ENCODE data around the gene ATL3. TPM values are rescaled to one million over a fixed set of nuclear protein-coding genes. Genes with fewer than 3 reads are reported as not detected.
"Not testable (repeated sequence)": the region's sequence is repeated elsewhere in the genome, so short reads cannot be mapped to it uniquely, and the experiment has no call there.

Gene ATL3
- total and polyA plus RNA-seq, 2 donors: 17.8 to 18.9 TPM

DNA sequence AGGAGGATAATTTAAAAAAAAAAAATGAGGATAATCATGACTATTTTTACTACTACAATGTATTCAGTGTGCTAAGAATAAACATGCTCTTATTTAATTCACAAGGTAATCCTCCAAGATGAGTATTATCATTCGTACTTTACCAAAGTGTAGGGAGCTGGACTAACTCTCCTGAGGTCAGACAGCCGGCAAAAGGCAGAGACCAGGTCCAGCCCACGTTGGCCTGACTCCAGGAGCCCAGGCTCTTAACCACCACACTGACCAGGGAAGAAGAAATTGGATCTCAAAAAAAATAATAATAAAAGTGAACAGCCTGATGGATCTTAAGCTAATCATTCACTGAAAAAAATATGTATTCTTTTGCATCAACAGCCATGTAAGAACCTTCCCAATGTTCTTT is 82.2 kb downstream of the ATL3 start:
- no peak overlapping the region for H3K4me3 ChIP-seq (ENCODE audit: low read length in 2 of 2)
- H3K27ac ChIP-seq (ENCODE audit: low read depth in 1 of 2, low read length in 1 of 2): no peak overlapping the region
- WGBS: 94% methylated on average over 3 of the region's 3 CpGs
- no peak for DNase-seq (ENCODE audit: low read depth in 6 of 9, low spot score in 9 of 9)
- no peaks in the 10 kb centered on the region for H3K27me3 ChIP-seq (ENCODE audit: control insufficient read depth in 2 of 2, insufficient read depth in 1 of 2, low read length in 1 of 2)
- H3K36me3 ChIP-seq (ENCODE audit: control insufficient read depth in 2 of 2, insufficient read depth in 2 of 2, low read length in 1 of 2): no peaks in the 10 kb centered on the region
- H3K9me3 ChIP-seq (ENCODE audit: control insufficient read depth in 2 of 2, insufficient read depth in 1 of 2, low read length in 1 of 2): no peaks in the 10 kb centered on the region
- H3K4me1 ChIP-seq (ENCODE audit: control insufficient read depth in 2 of 2, insufficient read depth in 2 of 2, low read length in 2 of 2): no peaks in the 10 kb centered on the region

- H3K9me3 ChIP-seq (ENCODE audit: control insufficient read depth in 2 of 2, insufficient read depth in 1 of 2, low read length in 1 of 2): no peaks in the 10 kb centered on the region
- H3K27me3 ChIP-seq (ENCODE audit: control insufficient read depth in 2 of 2, insufficient read depth in 1 of 2, low read length in 1 of 2): no peaks in the 10 kb centered on the region
- H3K36me3 ChIP-seq (ENCODE audit: control insufficient read depth in 2 of 2, insufficient read depth in 2 of 2, low read length in 1 of 2): no peaks in the 10 kb centered on the region
- no peaks in the 10 kb centered on the region for H3K4me1 ChIP-seq (ENCODE audit: control insufficient read depth in 2 of 2, insufficient read depth in 2 of 2, low read length in 2 of 2)
- H3K27ac ChIP-seq (ENCODE audit: low read depth in 1 of 2, low read length in 1 of 2): no peak overlapping the region
- no peak overlapping the region for H3K4me3 ChIP-seq (ENCODE audit: low read length in 2 of 2)
- WGBS: 97% methylated on average over 6 of the region's 6 CpGs
- DNase-seq (ENCODE audit: low read depth in 6 of 9, low spot score in 9 of 9): no peak
Observed at GRCh38 chr11:63586451-63587166, 84.6 kb downstream of the ATL3 start.

DNA sequence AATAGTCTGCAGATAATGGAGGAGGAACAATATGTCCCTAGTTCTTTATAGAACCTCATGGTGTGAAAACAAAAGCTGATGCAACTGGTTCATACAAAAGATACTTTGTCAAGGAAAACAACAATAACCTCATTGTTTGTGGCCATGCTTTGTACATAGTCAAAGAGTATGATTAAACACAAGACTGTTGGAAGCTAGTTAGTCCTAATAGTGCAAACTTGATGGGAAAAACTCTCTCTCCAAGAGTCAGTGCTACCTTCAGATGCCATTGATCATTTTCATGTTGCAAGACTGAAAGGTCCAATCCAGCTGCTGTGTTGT is 87.9 kb downstream of the ATL3 start:
- no peaks in the 10 kb centered on the region for H3K4me1 ChIP-seq (ENCODE audit: control insufficient read depth in 2 of 2, insufficient read depth in 2 of 2, low read length in 2 of 2)
- H3K36me3 ChIP-seq (ENCODE audit: control insufficient read depth in 2 of 2, insufficient read depth in 2 of 2, low read length in 1 of 2): no peaks in the 10 kb centered on the region
- H3K27me3 ChIP-seq (ENCODE audit: control insufficient read depth in 2 of 2, insufficient read depth in 1 of 2, low read length in 1 of 2): no peaks in the 10 kb centered on the region
- no peak for DNase-seq (ENCODE audit: low read depth in 6 of 9, low spot score in 9 of 9)
- no peaks in the 10 kb centered on the region for H3K9me3 ChIP-seq (ENCODE audit: control insufficient read depth in 2 of 2, insufficient read depth in 1 of 2, low read length in 1 of 2)
- no peak overlapping the region for H3K27ac ChIP-seq (ENCODE audit: low read depth in 1 of 2, low read length in 1 of 2)
- H3K4me3 ChIP-seq (ENCODE audit: low read length in 2 of 2): no peak overlapping the region

DNA sequence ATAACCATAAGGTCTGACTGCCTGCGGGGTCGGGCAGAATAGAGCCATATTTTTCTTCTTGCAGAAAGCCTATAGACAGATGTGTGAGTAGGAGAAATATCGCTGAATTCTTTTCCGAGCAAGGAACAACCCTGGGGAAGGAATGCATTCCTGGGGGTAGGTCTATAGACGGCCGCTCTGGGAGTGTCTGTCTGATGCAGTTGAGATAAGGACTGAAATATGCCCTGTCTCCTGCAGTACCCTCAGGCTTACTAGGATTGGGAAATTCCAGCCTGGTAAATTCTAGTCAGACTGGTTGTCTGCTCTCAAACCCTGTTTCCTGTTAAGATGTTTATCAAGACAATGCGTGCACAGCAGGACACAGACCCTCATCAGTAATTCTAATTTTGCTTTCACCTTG is 90.0 kb downstream of the ATL3 start:
- H3K27me3 ChIP-seq (ENCODE audit: control insufficient read depth in 2 of 2, insufficient read depth in 1 of 2, low read length in 1 of 2); H3K27ac ChIP-seq (ENCODE audit: low read depth in 1 of 2, low read length in 1 of 2); DNase-seq (ENCODE audit: low read depth in 6 of 9, low spot score in 9 of 9); H3K4me3 ChIP-seq (ENCODE audit: low read length in 2 of 2); H3K9me3 ChIP-seq (ENCODE audit: control insufficient read depth in 2 of 2, insufficient read depth in 1 of 2, low read length in 1 of 2); H3K36me3 ChIP-seq (ENCODE audit: control insufficient read depth in 2 of 2, insufficient read depth in 2 of 2, low read length in 1 of 2); H3K4me1 ChIP-seq (ENCODE audit: control insufficient read depth in 2 of 2, insufficient read depth in 2 of 2, low read length in 2 of 2): not testable (repeated sequence)
- 90% methylated on average over 7 of the region's 7 CpGs for WGBS

- not testable (repeated sequence) for H3K27ac ChIP-seq (ENCODE audit: low read depth in 1 of 2, low read length in 1 of 2); H3K9me3 ChIP-seq (ENCODE audit: control insufficient read depth in 2 of 2, insufficient read depth in 1 of 2, low read length in 1 of 2); H3K27me3 ChIP-seq (ENCODE audit: control insufficient read depth in 2 of 2, insufficient read depth in 1 of 2, low read length in 1 of 2); DNase-seq (ENCODE audit: low read depth in 6 of 9, low spot score in 9 of 9); H3K36me3 ChIP-seq (ENCODE audit: control insufficient read depth in 2 of 2, insufficient read depth in 2 of 2, low read length in 1 of 2); H3K4me3 ChIP-seq (ENCODE audit: low read length in 2 of 2)
- WGBS: 92% methylated on average over 2 of the region's 3 CpGs
- peaks cover 5 to 12% of the 10 kb centered on the region in 2 donors for H3K4me1 ChIP-seq (ENCODE audit: control insufficient read depth in 2 of 2, insufficient read depth in 2 of 2, low read length in 2 of 2)
Observed at GRCh38 chr11:63578882-63579281, 92.3 kb downstream of the ATL3 start.

DNA sequence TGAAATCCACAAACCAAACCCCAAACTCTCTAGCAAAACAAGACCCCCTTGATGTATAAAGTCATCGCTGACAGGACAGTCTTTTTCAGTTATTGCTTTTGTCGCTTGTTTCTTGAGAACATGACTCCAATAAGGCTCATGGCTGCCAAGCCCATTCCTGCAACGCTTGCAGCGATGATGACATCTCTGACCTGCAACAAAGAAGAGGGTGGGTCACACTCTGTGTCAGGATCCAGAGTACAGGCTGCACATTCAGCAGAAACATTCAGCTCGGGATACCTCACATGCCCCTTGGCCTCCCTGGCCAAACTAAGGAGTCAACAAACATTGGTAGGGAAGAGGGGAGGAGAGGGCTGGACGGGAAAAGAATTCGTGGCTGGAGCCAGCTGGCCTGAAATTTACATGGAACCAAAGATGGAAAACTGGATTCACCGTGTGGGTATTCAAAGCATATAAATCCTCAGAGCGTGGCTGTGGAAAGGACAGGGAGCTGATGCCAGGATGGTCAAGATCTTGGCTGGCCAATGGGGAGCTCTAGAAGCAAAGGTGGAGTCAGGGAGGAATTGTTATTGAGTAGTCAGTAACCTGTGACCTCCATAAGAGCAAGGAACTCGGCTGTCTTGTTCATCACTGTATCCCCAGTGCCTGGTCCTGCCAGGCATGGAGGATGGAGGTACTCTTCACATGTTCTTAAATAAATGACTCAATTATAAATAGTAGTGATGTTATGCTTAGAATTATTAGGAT is 96.1 kb downstream of the ATL3 start:
- WGBS: 95% methylated on average over 10 of the region's 10 CpGs
- no peaks in the 10 kb centered on the region for H3K27me3 ChIP-seq (ENCODE audit: control insufficient read depth in 2 of 2, insufficient read depth in 1 of 2, low read length in 1 of 2)
- no peaks in the 10 kb centered on the region for H3K36me3 ChIP-seq (ENCODE audit: control insufficient read depth in 2 of 2, insufficient read depth in 2 of 2, low read length in 1 of 2)
- no peak for DNase-seq (ENCODE audit: low read depth in 6 of 9, low spot score in 9 of 9)
- peak overlapping the region; percentile 23 to 41 for H3K4me3 ChIP-seq (ENCODE audit: low read length in 2 of 2)
- peak overlapping the region in 1 of 2 donors; percentile 63 for H3K27ac ChIP-seq (ENCODE audit: low read depth in 1 of 2, low read length in 1 of 2)
- H3K4me1 ChIP-seq (ENCODE audit: control insufficient read depth in 2 of 2, insufficient read depth in 2 of 2, low read length in 2 of 2): peaks cover 5 to 14% of the 10 kb centered on the region in 2 donors
- H3K9me3 ChIP-seq (ENCODE audit: control insufficient read depth in 2 of 2, insufficient read depth in 1 of 2, low read length in 1 of 2): no peaks in the 10 kb centered on the region

Other genes starting within 250 kb of the ATL3 start
- 0.19 TPM for gene PLAAT5, start 180.2 kb downstream of the ATL3 start, total RNA-seq
- 0.11 TPM for gene PLAAT5, start 180.2 kb downstream of the ATL3 start, polyA plus RNA-seq
- 0.71 TPM for gene LGALS12, start 165.3 kb downstream of the ATL3 start, total RNA-seq
- gene LGALS12, start 165.3 kb downstream of the ATL3 start, polyA plus RNA-seq: 0.21 TPM
- gene PLAAT4, start 134.6 kb downstream of the ATL3 start, total RNA-seq: 68.3 TPM
- gene PLAAT4, start 134.6 kb downstream of the ATL3 start, polyA plus RNA-seq: 109 TPM
- 0.19 TPM for gene PLAAT2, start 108.0 kb downstream of the ATL3 start, total RNA-seq
- gene PLAAT2, start 108.0 kb downstream of the ATL3 start, polyA plus RNA-seq: 1.8 TPM
- gene PLAAT3, start 56.9 kb downstream of the ATL3 start, total RNA-seq: 2.1 TPM
- 21.8 TPM for gene PLAAT3, start 56.9 kb downstream of the ATL3 start, polyA plus RNA-seq
- gene RTN3, start 10.1 kb upstream of the ATL3 start, total RNA-seq: 26.0 TPM
- gene RTN3, start 10.1 kb upstream of the ATL3 start, polyA plus RNA-seq: 57.7 TPM
- 15.7 TPM for gene ZFTA, start 97.4 kb upstream of the ATL3 start, total RNA-seq
- 10.3 TPM for gene ZFTA, start 97.4 kb upstream of the ATL3 start, polyA plus RNA-seq
- gene SPINDOC, start 142.1 kb upstream of the ATL3 start, total RNA-seq: 17.5 TPM
- gene SPINDOC, start 142.1 kb upstream of the ATL3 start, polyA plus RNA-seq: 11.7 TPM
- gene MARK2, start 167.7 kb upstream of the ATL3 start, total RNA-seq: 12.7 TPM
- 17.5 TPM for gene MARK2, start 167.7 kb upstream of the ATL3 start, polyA plus RNA-seq
- gene RCOR2, start 245.8 kb upstream of the ATL3 start, total RNA-seq: 2.4 TPM
- gene RCOR2, start 245.8 kb upstream of the ATL3 start, polyA plus RNA-seq: 0.87 TPM